Naive B cell (primary cell): Measurements from ENCODE around the gene PATZ1. TPM values are rescaled to one million over a fixed set of nuclear protein-coding genes. Genes with fewer than 3 reads are reported as not detected.
"Not testable (repeated sequence)": the region's sequence is repeated elsewhere in the genome, so short reads cannot be mapped to it uniquely, and the experiment has no call there.

ENCODE experiments used
- ATAC-seq, 2 donors: fragments of 150-1000 bp; cut with Tn5 transposase; 2 replicates each; pipeline ENCODE4 v1.10.0; 2021; ENCODE audit warnings: low read depth in 2 of 2, mild to moderate bottlenecking in 2 of 2, moderate library complexity in 2 of 2
- DNase-seq: peaks from one replicate; pipeline ENCODE4 v3.0.0; 2022
- H3K27ac Mint-ChIP-seq, 6 donors: one replicate each; pipeline ENCODE4 v1.8.0; 2020 to 2022; ENCODE audit warnings: mild to moderate bottlenecking in 6 of 6, mixed read lengths in 6 of 6, moderate library complexity in 5 of 6, inconsistent platforms in 2 of 6
- H3K27me3 Mint-ChIP-seq, 3 donors: one replicate each; pipeline ENCODE4 v1.8.0; 2021 to 2022; ENCODE audit warnings: mixed read lengths in 3 of 3, mild to moderate bottlenecking in 1 of 3
- H3K36me3 Mint-ChIP-seq, 2 donors: one replicate each; pipeline ENCODE4 v1.8.0; 2020 to 2022; ENCODE audit warnings: mixed read lengths in 2 of 2, inconsistent platforms in 1 of 2, mild to moderate bottlenecking in 1 of 2
- H3K4me1 Mint-ChIP-seq, 3 donors: one replicate each; pipeline ENCODE4 v1.8.0; 2020 to 2022; ENCODE audit warnings: mixed read lengths in 3 of 3, inconsistent platforms in 1 of 3, mild to moderate bottlenecking in 1 of 3, moderate library complexity in 1 of 3
- H3K4me3 Mint-ChIP-seq, 8 donors: one replicate each; pipeline ENCODE4 v1.8.0; 2020 to 2022; ENCODE audit warnings: mild to moderate bottlenecking in 8 of 8, mixed read lengths in 8 of 8, moderate library complexity in 8 of 8, inconsistent platforms in 2 of 8
- H3K9me3 Mint-ChIP-seq, 7 donors: one replicate each; pipeline ENCODE4 v1.8.0; 2020 to 2022; ENCODE audit warnings: mixed read lengths in 7 of 7, mild to moderate bottlenecking in 5 of 7, inconsistent platforms in 2 of 7, moderate library complexity in 1 of 7
- polyA plus RNA-seq, 6 donors: library from polyadenylated mRNA; unstranded; fragments of 300-500 nt; fragmentation: Illumina TruSeq; gene quantifications; one replicate each; pipeline ENCODE4 v1.2.3, GENCODE V29; 2021; ENCODE audit warnings: low read depth in 6 of 6

The PATZ1 gene
- polyA plus RNA-seq, 6 donors from 2014 or later: 13.3 to 24.9 (median 15.1) TPM

GRCh38 chr22:31321421-31321820, 24.7 kb downstream of the PATZ1 start:
- Mint-ChIP-seq H3K27ac (peak overlapping the region in 1 of 6 donors; percentile 3), H3K4me3 (no peak overlapping the region), H3K27me3 (no peaks in the 10 kb centered on the region), H3K36me3 (peaks cover 5 to 20% of the 10 kb centered on the region in 2 donors), H3K9me3 (no peaks in the 10 kb centered on the region), H3K4me1 (peaks cover 7 to 18% (median 14%) of the 10 kb centered on the region in 3 donors)
- ATAC-seq (no peak), DNase-seq (no peak)

GRCh38 chr22:31314220-31314619, 31.9 kb downstream of the PATZ1 start:
- peaks cover 8 to 13% of the 10 kb centered on the region in 2 donors for H3K36me3 Mint-ChIP-seq
- not testable (repeated sequence) for DNase-seq, H3K27ac Mint-ChIP-seq, H3K27me3 Mint-ChIP-seq, H3K9me3 Mint-ChIP-seq, ATAC-seq
- H3K4me3 Mint-ChIP-seq: peak overlapping the region in 1 of 8 donors; percentile 20
- H3K4me1 Mint-ChIP-seq: peaks cover 4 to 14% (median 8%) of the 10 kb centered on the region in 3 donors

- H3K36me3 Mint-ChIP-seq: peaks cover 8 to 13% of the 10 kb centered on the region in 2 donors
- H3K4me1 Mint-ChIP-seq: peaks cover 6 to 16% (median 14%) of the 10 kb centered on the region in 3 donors
- peak overlapping the region in 4 of 6 donors; percentile 4 to 64 (median 21) for H3K27ac Mint-ChIP-seq
- peak overlapping the region in 1 of 8 donors; percentile 20 for H3K4me3 Mint-ChIP-seq
- DNase-seq: peak; percentile 44
- no peaks in the 10 kb centered on the region for H3K27me3 Mint-ChIP-seq
- peak; percentile 63 to 72 for ATAC-seq
- peaks cover 0 to 8% (median 2%) of the 10 kb centered on the region in 7 donors for H3K9me3 Mint-ChIP-seq
Measured at GRCh38 chr22:31313366-31314147, 32.6 kb downstream of the PATZ1 start.

GRCh38 chr22:31308181-31308580, 38.0 kb downstream of the PATZ1 start:
- Mint-ChIP-seq H3K4me3 (peak overlapping the region in 5 of 8 donors; percentile 35 to 74 (median 52)), H3K9me3 (no peaks in the 10 kb centered on the region), H3K36me3 (no peaks in the 10 kb centered on the region), H3K27ac (peak overlapping the region in 5 of 6 donors; percentile 4 to 78 (median 27)), H3K4me1 (peaks cover 22 to 34% (median 27%) of the 10 kb centered on the region in 3 donors), H3K27me3 (no peaks in the 10 kb centered on the region)
- ATAC-seq (peak; percentile 61 to 72), DNase-seq (no peak)

GRCh38 chr22:31305194-31305593, 41.0 kb downstream of the PATZ1 start:
- Mint-ChIP-seq H3K27ac (no peak overlapping the region), H3K4me3 (no peak overlapping the region), H3K9me3 (no peaks in the 10 kb centered on the region), H3K4me1 (peaks cover 20 to 28% (median 27%) of the 10 kb centered on the region in 3 donors), H3K27me3 (no peaks in the 10 kb centered on the region), H3K36me3 (no peaks in the 10 kb centered on the region)
- DNase-seq (no peak), ATAC-seq (no peak)

- Mint-ChIP-seq H3K27ac (no peak overlapping the region), H3K9me3 (no peaks in the 10 kb centered on the region), H3K36me3 (no peaks in the 10 kb centered on the region), H3K27me3 (no peaks in the 10 kb centered on the region), H3K4me1 (peaks cover 8 to 19% (median 16%) of the 10 kb centered on the region in 3 donors), H3K4me3 (no peak overlapping the region)
- ATAC-seq: no peak
- DNase-seq: no peak
Measured at GRCh38 chr22:31302537-31302936, 43.6 kb downstream of the PATZ1 start.

GRCh38 chr22:31302006-31302405, 44.1 kb downstream of the PATZ1 start:
- no peak for DNase-seq
- Mint-ChIP-seq H3K27ac (no peak overlapping the region), H3K4me1 (peaks cover 6 to 19% (median 12%) of the 10 kb centered on the region in 3 donors)

GRCh38 chr22:31300896-31301295, 45.2 kb downstream of the PATZ1 start:
- Mint-ChIP-seq H3K4me3 (no peak overlapping the region), H3K27ac (no peak overlapping the region), H3K36me3 (no peaks in the 10 kb centered on the region), H3K9me3 (no peaks in the 10 kb centered on the region), H3K27me3 (no peaks in the 10 kb centered on the region), H3K4me1 (peaks cover 9 to 21% (median 12%) of the 10 kb centered on the region in 3 donors)
- DNase-seq (no peak), ATAC-seq (no peak)

More at GRCh38 chr22:31302006-31302405, 44.1 kb downstream of the PATZ1 start:
- Mint-ChIP-seq H3K36me3 (no peaks in the 10 kb centered on the region), H3K4me3 (no peak overlapping the region), H3K9me3 (no peaks in the 10 kb centered on the region), H3K27me3 (no peaks in the 10 kb centered on the region)
- ATAC-seq: no peak

GRCh38 chr22:31295831-31296657, 50.1 kb downstream of the PATZ1 start:
- Mint-ChIP-seq H3K27ac (peak overlapping the region in 1 of 6 donors; percentile 24), H3K36me3 (peaks cover 0 to 4% of the 10 kb centered on the region in 2 donors), H3K4me3 (no peak overlapping the region), H3K9me3 (no peaks in the 10 kb centered on the region), H3K27me3 (no peaks in the 10 kb centered on the region), H3K4me1 (peaks cover 37 to 41% (median 38%) of the 10 kb centered on the region in 3 donors)
- DNase-seq: no peak
- ATAC-seq: no peak

GRCh38 chr22:31295360-31295759, 50.8 kb downstream of the PATZ1 start:
- no peak for DNase-seq
- Mint-ChIP-seq H3K4me1 (peaks cover 36 to 43% (median 43%) of the 10 kb centered on the region in 3 donors), H3K27ac (peak overlapping the region in 1 of 6 donors; percentile 24)

GRCh38 chr22:31292236-31292989, 53.7 kb downstream of the PATZ1 start, which contains the start of gene PIK3IP1:
Gene PIK3IP1, minus strand, starts transcription at chr22:31292488. Its CDS starts 144 bp downstream, at chr22:31292344.
- no peaks in the 10 kb centered on the region for H3K27me3 Mint-ChIP-seq
- peak; percentile 81 for DNase-seq
- H3K36me3 Mint-ChIP-seq: peaks cover 17 to 23% of the 10 kb centered on the region in 2 donors
- ATAC-seq: peak; percentile 26 to 32
- H3K27ac Mint-ChIP-seq: peak within 1 kb of the TSS; percentile 99 to 100 (median 100)
- H3K9me3 Mint-ChIP-seq: no peaks in the 10 kb centered on the region
- H3K4me3 Mint-ChIP-seq: peak within 1 kb of the TSS; percentile 90 to 100 (median 99)
- H3K4me1 Mint-ChIP-seq: peaks cover 49 to 71% (median 68%) of the 10 kb centered on the region in 3 donors

More at GRCh38 chr22:31295360-31295759, 50.8 kb downstream of the PATZ1 start:
- Mint-ChIP-seq H3K36me3 (peaks cover 3 to 6% of the 10 kb centered on the region in 2 donors), H3K9me3 (no peaks in the 10 kb centered on the region), H3K27me3 (no peaks in the 10 kb centered on the region), H3K4me3 (peak overlapping the region in 1 of 8 donors; percentile 59)
- no peak for ATAC-seq

GRCh38 chr22:31291481-31292235, 54.5 kb downstream of the PATZ1 start:
- DNase-seq (no peak), ATAC-seq (no peak)
- peak overlapping the region; percentile 90 to 100 (median 99) for H3K4me3 Mint-ChIP-seq
- peak overlapping the region; percentile 99 to 100 (median 100) for H3K27ac Mint-ChIP-seq
- H3K36me3 Mint-ChIP-seq: peaks cover 17 to 24% of the 10 kb centered on the region in 2 donors
- H3K4me1 Mint-ChIP-seq: peaks cover 46 to 74% (median 73%) of the 10 kb centered on the region in 3 donors
- H3K27me3 Mint-ChIP-seq: no peaks in the 10 kb centered on the region
- no peaks in the 10 kb centered on the region for H3K9me3 Mint-ChIP-seq
